GM21529 (cell line): ENCODE data around the gene DLD.
"Not testable (repeated sequence)": the region's sequence is repeated elsewhere in the genome, so short reads cannot be mapped to it uniquely, and the experiment has no call there.

Experiments
- ATAC-seq: cut with Tn5 transposase; IDR thresholded peaks from one replicate; pipeline ENCODE4 v1.9.1; 2021; ENCODE audit not compliant: unreplicated experiment

The DLD gene

GRCh38 chr7:107874111-107874510 lies 16.9 kb upstream of the DLD start:
- ATAC-seq = no peak

- ATAC-seq = peak; percentile 66
These were observed 16.2 kb upstream of the DLD start for GRCh38 chr7:107874605-107875446.

GRCh38 chr7:107876916-107877315 lies 14.1 kb upstream of the DLD start:
- ATAC-seq = no peak

- no peak for ATAC-seq
These were observed 13.1 kb upstream of the DLD start for GRCh38 chr7:107877731-107878382.

GRCh38 chr7:107878636-107879035 lies 12.3 kb upstream of the DLD start:
- ATAC-seq = no peak

- ATAC-seq = peak; percentile 85
These were observed 11.5 kb upstream of the DLD start for GRCh38 chr7:107879400-107880035.

GRCh38 chr7:107882766-107883165 lies 8.2 kb upstream of the DLD start:
- no peak for ATAC-seq

GRCh38 chr7:107884066-107884818 lies 6.7 kb upstream of the DLD start:
- ATAC-seq = no peak

GRCh38 chr7:107887827-107888226 lies 3.2 kb upstream of the DLD start:
- ATAC-seq = not testable (repeated sequence)

- ATAC-seq = no peak
These were observed 991 bp upstream of the DLD start for GRCh38 chr7:107889992-107890391.

GRCh38 chr7:107890493-107890961 lies 456 bp upstream of the DLD start:
- ATAC-seq = peak; percentile 4

- peak; percentile 25 for ATAC-seq
These were observed 818 bp downstream of the DLD start for GRCh38 chr7:107891636-107892366.

- not testable (repeated sequence) for ATAC-seq
These were observed 1.4 kb downstream of the DLD start for GRCh38 chr7:107892367-107892741.

GRCh38 chr7:107898997-107899594 lies 8.1 kb downstream of the DLD start:
- no peak for ATAC-seq

GRCh38 chr7:107900496-107901015 lies 9.6 kb downstream of the DLD start:
- ATAC-seq = no peak

- ATAC-seq = no peak
These were observed 11.4 kb downstream of the DLD start for GRCh38 chr7:107902381-107902780.

GRCh38 chr7:107907790-107908189 lies 16.8 kb downstream of the DLD start:
- ATAC-seq = no peak

GRCh38 chr7:107909445-107909844 lies 18.5 kb downstream of the DLD start:
- ATAC-seq = no peak

- no peak for ATAC-seq
These were observed 21.0 kb downstream of the DLD start for GRCh38 chr7:107911981-107912380.

- no peak for ATAC-seq
These were observed 22.9 kb downstream of the DLD start for GRCh38 chr7:107913851-107914250.
